Measurements from ENCODE around the gene RIPOR3. TPM values are rescaled to one million over a fixed set of nuclear protein-coding genes. Genes with fewer than 3 reads are reported as not detected.

The RIPOR3 gene
- total and polyA plus RNA-seq, 9 of the 15 experiments (the other 6 are each of a cell fraction or from before 2014, with no cell fraction given): 3.3 to 62.7 (median 21.4) TPM

DNA sequence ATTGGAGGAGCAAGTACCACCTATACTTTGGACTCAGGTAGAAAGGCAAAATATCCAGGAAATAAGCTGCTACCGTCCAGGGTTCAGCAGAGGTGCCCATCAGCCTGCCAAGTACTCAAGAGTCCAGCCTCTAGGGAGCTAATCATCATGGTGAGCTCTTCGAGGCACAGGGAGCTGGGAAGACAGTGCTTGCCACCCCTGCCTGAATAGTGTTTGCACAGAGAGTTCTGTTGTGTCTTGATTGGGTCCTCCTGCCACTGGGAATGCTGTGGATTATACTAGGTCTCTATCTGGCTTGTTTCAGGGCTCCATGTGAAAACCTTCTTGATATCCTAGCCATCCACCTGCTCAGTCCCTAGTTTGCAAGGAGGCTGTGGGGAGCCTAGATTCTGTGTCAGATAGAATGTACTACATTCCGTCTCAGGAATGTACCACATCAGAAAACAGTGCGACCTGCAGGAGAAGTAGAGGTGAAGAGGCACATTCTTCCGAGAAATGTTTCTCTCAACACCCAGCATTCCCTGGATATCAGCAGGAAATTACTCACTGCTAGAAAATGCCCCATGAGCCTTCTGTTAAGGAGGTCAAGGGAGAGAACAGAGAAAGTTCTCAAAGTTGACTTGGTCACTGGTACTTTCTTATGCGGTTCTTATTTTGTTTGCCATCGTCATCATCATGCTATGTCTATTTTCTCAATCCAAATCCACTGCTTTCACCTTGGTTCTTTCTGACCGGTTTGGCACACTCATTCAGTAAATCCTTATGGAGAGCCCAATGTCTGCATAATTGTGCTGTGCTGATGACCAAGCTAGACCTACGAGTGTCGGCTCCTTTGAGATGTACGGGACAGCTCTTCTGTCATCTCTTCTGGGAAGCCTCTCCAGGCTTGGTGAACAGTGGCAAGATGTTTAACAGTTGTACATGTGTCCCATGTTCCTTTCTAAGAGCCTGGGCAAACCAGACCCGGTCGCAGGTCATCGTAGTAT lies 150.4 kb downstream of the RIPOR3 start (continued):
- TF ChIP-seq MGA (IDR thresholded peaks at IDR 0.05): no peak
- no peak for TF ChIP-seq MCM2 (IDR thresholded peaks at IDR 0.05; ENCODE audit: low read depth)
- no peak for TF ChIP-seq ZFP91 (CRISPR knock-in tag; IDR thresholded peaks at IDR 0.05)
- 0 out of 2 replicates have a peak, but pooled peaks have one; percentile 28 for TF ChIP-seq LCOR (CRISPR knock-in tag; IDR thresholded peaks at IDR 0.05)
- TF ChIP-seq E2F4 (CRISPR knock-in tag; IDR thresholded peaks at IDR 0.05; ENCODE audit: low read depth): no peak
- TF ChIP-seq ZNF830 (CRISPR knock-in tag; IDR thresholded peaks at IDR 0.05): no peak
- TF ChIP-seq TRIM28 (IDR thresholded peaks at IDR 0.05): no peak
- TF ChIP-seq TEAD4 (IDR thresholded peaks at IDR 0.05; ENCODE audit: low read length): peak; percentile 29; the same call in 1 of the 2 replicates
- TF ChIP-seq TEAD4 (CRISPR knock-in tag; IDR thresholded peaks at IDR 0.05; ENCODE audit: borderline replicate concordance): no peak
- TF ChIP-seq PHTF2 (CRISPR knock-in tag; IDR thresholded peaks at IDR 0.05): no peak

Measured in K562 (cell line).